ENCODE measurements around the gene PHYKPL.

The PHYKPL gene

DNA sequence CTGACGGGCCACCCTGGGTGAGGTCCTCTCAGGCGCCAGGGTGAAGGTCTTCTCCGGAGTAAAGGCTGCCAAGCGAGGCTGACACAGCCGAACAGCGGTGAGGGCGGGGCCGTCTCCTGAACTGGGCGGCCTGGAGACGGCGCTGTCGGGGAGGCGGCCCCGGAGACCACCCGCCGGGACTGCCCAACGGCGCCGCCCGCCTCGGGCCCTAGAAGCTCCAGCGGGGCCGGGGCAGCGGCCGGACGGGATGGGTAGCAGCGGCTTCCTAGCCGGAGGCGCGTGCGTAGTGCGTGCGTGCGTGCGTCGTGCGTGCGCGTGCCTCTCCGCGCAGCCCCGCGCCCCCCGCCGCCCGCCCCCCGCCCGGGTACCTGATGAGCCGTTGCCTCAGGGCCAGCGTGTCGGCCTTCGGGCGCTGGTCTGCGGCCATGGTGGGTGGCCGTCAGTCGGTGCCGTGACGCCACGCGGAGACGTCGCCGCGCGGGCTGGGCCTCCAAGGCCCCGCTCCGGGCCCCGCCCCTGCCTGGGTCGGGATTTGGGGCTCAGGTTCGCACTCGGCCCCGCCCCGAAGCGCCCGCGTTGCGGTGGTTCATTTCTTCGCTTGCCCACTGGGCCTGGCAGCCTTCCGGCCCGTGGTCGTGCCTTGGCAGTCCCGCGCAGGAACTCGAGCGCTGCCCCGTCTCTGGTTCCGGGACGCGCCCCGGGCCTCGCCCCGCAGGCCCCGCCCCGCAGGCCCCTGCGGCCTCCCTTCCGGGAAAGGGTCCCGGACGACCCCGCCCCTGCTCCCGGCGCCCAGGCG lies at the start of gene PHYKPL:
Gene PHYKPL (minus strand): TSS at position 679 of the 796 bp plus-strand sequence. CDS start 252 bp downstream, at position 427.
- no peak for DNase-seq (ENCODE audit: low read depth)
- H3K4me3 ChIP-seq (ENCODE audit: control insufficient read depth, low read depth, low read length) = peak within 1 kb of the TSS; percentile 95
- TF ChIP-seq, protein P1, sequence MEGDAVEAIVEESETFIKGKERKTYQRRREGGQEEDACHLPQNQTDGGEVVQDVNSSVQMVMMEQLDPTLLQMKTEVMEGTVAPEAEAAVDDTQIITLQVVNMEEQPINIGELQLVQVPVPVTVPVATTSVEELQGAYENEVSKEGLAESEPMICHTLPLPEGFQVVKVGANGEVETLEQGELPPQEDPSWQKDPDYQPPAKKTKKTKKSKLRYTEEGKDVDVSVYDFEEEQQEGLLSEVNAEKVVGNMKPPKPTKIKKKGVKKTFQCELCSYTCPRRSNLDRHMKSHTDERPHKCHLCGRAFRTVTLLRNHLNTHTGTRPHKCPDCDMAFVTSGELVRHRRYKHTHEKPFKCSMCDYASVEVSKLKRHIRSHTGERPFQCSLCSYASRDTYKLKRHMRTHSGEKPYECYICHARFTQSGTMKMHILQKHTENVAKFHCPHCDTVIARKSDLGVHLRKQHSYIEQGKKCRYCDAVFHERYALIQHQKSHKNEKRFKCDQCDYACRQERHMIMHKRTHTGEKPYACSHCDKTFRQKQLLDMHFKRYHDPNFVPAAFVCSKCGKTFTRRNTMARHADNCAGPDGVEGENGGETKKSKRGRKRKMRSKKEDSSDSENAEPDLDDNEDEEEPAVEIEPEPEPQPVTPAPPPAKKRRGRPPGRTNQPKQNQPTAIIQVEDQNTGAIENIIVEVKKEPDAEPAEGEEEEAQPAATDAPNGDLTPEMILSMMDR (IDR thresholded peaks at IDR 0.05; ENCODE audit: control insufficient read depth, insufficient read depth, low read depth, low read length, missing control alignments) = no peak

DNA sequence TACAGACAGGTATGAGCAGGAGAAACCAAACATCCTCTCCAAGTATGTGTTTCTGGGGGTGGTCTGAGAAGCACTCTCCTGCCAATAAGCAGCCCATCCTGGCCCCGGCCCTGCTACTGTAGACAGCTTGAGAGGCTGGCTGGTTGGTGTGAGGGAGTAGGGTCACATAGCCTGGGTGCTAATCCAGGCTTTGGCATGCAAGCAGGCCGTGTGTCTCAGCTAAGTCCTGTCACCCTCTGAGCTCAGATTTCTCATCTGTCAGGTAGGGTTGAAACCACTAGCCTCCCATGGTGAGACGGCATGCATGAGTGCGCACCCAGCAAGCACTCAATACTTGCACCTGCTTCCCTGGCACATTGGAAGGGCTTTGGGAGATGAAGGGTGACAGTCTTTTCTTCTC lies 49.8 kb upstream of the PHYKPL start:
- TF ChIP-seq, protein P1 (IDR thresholded peaks at IDR 0.05; ENCODE audit: control insufficient read depth, insufficient read depth, low read depth, low read length, missing control alignments) = no peak
- no peak overlapping the region for H3K4me3 ChIP-seq (ENCODE audit: control insufficient read depth, low read depth, low read length)
- DNase-seq (ENCODE audit: low read depth) = no peak

DNA sequence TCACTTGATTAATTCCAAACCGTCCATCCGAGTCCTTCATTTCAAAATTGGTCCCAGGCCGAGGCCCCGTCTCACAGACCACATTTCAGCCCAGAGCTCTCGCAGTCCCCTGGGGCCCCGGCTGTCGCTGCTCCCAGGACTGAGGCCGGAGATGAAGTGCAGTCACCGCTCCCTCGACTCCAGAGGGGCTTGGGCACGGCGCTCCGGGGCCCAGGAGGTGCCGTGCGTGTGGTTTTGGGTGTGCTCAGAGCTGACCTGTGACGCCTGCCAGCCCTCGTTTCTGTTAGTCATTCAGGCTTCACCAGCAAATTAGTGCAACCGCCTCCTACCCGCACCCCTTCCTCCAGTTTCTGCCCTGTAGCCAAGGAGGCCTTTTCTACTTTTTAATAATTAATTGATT lies 48.7 kb upstream of the PHYKPL start:
- no peak for DNase-seq (ENCODE audit: low read depth)
- TF ChIP-seq, protein P1 (IDR thresholded peaks at IDR 0.05; ENCODE audit: control insufficient read depth, insufficient read depth, low read depth, low read length, missing control alignments) = no peak
- no peak overlapping the region for H3K4me3 ChIP-seq (ENCODE audit: control insufficient read depth, low read depth, low read length)

DNA sequence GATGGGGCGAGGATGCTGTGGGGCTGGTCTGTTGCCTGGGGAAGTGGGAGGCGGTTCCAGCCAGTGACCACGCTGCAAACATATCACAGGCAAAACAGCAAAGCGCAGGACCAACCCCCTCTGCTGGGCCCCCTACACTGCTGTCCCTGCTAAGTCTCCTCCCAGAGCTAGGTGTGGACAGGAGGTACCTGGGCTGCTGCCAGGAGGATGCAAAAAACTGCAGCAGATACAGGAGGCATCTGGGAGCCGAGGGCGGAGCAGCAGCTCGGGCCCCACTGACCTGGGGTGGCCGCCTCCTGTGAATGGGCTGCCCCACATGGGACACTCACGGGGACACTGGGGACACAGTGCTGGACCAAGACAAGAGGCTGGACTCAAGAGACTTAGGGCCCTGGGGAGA lies 48.0 kb upstream of the PHYKPL start:
- no peak overlapping the region for H3K4me3 ChIP-seq (ENCODE audit: control insufficient read depth, low read depth, low read length)
- TF ChIP-seq, protein P1 (IDR thresholded peaks at IDR 0.05; ENCODE audit: control insufficient read depth, insufficient read depth, low read depth, low read length, missing control alignments) = no peak
- no peak for DNase-seq (ENCODE audit: low read depth)

DNA sequence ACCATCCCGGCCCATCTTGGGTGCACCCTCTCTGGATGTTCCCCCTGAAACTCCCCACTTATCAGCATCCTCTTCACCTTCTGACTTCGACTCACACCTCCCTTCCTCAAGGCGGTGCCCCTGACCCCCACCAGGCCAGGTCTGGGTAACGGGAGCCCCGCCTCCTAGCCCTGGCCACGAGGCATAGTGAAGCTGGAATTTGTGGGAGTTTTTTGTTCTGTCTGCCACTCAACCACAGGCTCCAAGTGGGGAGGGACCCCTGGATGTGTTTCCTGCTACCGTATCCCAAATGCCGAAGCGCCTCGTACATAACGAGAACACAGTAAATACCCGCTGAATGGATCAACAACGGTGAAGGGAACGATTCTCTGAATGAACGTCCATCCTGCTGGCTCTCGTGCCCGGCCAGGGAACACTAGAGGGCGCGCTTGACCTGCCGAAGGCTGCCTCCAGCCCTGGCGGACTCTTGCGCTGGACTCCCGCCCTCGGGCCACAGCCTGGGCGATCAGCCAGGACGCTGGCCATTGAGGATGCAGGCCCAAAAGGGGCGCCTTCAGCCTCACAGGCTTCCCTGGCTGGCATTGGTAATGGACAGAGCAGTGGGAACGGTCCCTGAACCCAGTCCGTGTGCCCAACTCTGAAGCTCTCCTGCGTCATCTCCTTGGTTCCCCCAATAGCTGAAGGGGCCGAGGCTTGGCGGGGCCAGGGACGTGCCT lies 47.3 kb upstream of the PHYKPL start:
- peak; percentile 23 for DNase-seq (ENCODE audit: low read depth)
- no peak overlapping the region for H3K4me3 ChIP-seq (ENCODE audit: control insufficient read depth, low read depth, low read length)
- TF ChIP-seq, protein P1 (IDR thresholded peaks at IDR 0.05; ENCODE audit: control insufficient read depth, insufficient read depth, low read depth, low read length, missing control alignments) = peak; percentile 96

DNA sequence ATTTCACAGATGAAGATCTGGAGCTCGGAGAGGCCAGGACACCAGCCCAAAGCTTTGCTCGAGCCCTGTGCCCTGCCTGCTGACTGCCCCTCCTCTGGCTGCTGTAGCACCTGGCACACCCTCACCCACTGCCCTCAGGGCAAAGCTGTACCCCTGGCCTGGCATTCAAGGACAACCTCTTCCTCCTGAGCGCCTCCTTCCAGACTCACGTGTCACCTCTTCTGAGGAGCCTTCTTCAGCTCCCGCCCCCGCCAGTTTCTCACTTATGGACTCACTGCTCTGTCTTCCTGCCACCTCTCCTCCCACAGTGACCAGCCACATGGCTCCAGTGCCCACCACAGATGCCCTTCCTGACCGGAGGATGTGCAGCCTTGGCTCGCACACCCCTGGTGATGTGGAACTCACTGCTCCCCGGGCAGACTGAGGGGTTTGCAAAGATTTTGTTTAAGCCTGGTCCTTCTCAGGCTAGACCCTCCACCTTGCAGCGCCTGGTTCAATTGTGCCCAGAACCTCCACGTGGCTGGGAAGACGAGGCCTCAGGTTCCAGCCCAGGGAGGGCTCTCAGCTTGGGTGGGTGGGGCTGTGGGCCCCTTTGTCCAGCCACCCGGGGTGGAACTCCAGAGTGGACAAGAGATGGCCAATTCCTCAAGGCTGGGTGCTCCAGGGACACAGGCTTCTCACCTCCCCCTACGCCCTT lies 46.6 kb upstream of the PHYKPL start:
- no peak for DNase-seq (ENCODE audit: low read depth)
- TF ChIP-seq, protein P1 (IDR thresholded peaks at IDR 0.05; ENCODE audit: control insufficient read depth, insufficient read depth, low read depth, low read length, missing control alignments) = no peak
- no peak overlapping the region for H3K4me3 ChIP-seq (ENCODE audit: control insufficient read depth, low read depth, low read length)

All from AG09309 (cell line).